Suprapubic skin (tissue), 4 donors: Measurements from ENCODE around the gene MBD2.

ENCODE experiments used
- EP300 ChIP-seq: sonication (generic); formaldehyde crosslinking; IDR thresholded peaks from one replicate; pipeline ENCODE4 v1.6.1; 2017; ENCODE audit warnings: antibody characterized with exemption
- POLR2A ChIP-seq, 2 donors: fragments of 450-650 bp; IDR thresholded peaks; one replicate each; pipeline ENCODE4 v1.6.1; 2017; ENCODE audit warnings: antibody characterized with exemption in 2 of 2, mild to moderate bottlenecking in 2 of 2, moderate library complexity in 2 of 2
- POLR2AphosphoS5 ChIP-seq, 3 donors: sonication (generic); formaldehyde crosslinking; IDR thresholded peaks; one replicate each; pipeline ENCODE4 v1.6.1; 2017; ENCODE audit warnings: antibody characterized with exemption in 3 of 3

GRCh38 chr18:54250846-54251261 is 26.4 kb upstream of the MBD2 start:
- TF ChIP-seq POLR2AphosphoS5 (IDR thresholded peaks at IDR 0.05) (no peak), POLR2A (IDR thresholded peaks at IDR 0.05) (no peak), EP300 (no peak)
